Stimulated activated CD8-positive, alpha-beta memory T cell treated with anti-CD3 and anti-CD28 coated beads, Interleukin-7, amount 100 ng/mL, for 1 hour (primary cell): ENCODE data around the gene BRI3BP.
"Not testable (repeated sequence)": the region's sequence is repeated elsewhere in the genome, so short reads cannot be mapped to it uniquely, and the experiment has no call there.

Source experiments
- DNase-seq, 2 donors: peaks; one replicate each; pipeline ENCODE4 v3.0.0-alpha.2; 2020; ENCODE audit warnings: low read depth in 2 of 2

The BRI3BP gene

GRCh38 chr12:125068391-125068790 is 74.9 kb downstream of the BRI3BP start:
- DNase-seq: no peak

GRCh38 chr12:125069616-125070015 is 76.2 kb downstream of the BRI3BP start:
- no peak for DNase-seq

- DNase-seq: no peak
Measured at GRCh38 chr12:125070112-125070511, 76.7 kb downstream of the BRI3BP start.

GRCh38 chr12:125070661-125071390 is 77.4 kb downstream of the BRI3BP start:
- DNase-seq: no peak

GRCh38 chr12:125071456-125071855 is 78.0 kb downstream of the BRI3BP start:
- no peak for DNase-seq

- DNase-seq: no peak
Measured at GRCh38 chr12:125072496-125072895, 79.1 kb downstream of the BRI3BP start.

- DNase-seq: not testable (repeated sequence)
Measured at GRCh38 chr12:125074294-125074693, 80.8 kb downstream of the BRI3BP start.

GRCh38 chr12:125076103-125076502 is 82.7 kb downstream of the BRI3BP start:
- no peak for DNase-seq

- no peak for DNase-seq
Measured at GRCh38 chr12:125079084-125079483, 85.6 kb downstream of the BRI3BP start.

- no peak for DNase-seq
Measured at GRCh38 chr12:125079648-125080645, 86.5 kb downstream of the BRI3BP start.
